ENCODE results near the gene EXD3.

DNA sequence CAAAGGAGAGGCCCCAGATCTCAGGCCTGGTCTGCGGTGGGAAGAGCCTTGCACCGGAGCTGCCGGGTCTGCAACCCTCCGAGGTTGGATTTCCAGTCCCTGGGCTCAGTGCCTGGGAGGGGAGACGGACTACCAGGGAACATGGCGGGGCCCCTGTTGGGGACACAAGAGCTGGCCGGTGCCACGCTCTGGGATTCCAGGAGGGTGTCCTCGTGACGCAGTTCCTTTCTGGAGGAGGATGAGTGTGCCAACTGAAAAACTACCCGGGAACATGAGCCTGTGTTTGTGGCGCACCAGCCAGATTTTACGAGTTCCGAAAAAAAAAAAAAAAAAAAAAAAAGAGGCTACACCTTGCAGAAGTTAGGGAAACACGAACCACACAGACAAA is 129.9 kb downstream of the EXD3 start:
- TF ChIP-seq CTCF (conservative IDR thresholded peaks at IDR 0.05; ENCODE audit: low read length), result no peak
- no peak for TF ChIP-seq EZH2phosphoT487 (IDR thresholded peaks at IDR 0.05; ENCODE audit: borderline replicate concordance, low read depth, low read length)
